ENCODE data around the gene BRSK1.

The BRSK1 gene

GRCh38 chr19:55265723-55266386 is 17.9 kb upstream of the BRSK1 start:
- ChIA-PET CTCF (no interaction called here), POLR2A (no interaction called here)
- TF ChIP-seq L3MBTL2 (conservative IDR thresholded peaks at IDR 0.05) (no peak), HDGF (IDR thresholded peaks at IDR 0.05; ENCODE audit: borderline replicate concordance) (no peak), PKNOX1 (IDR thresholded peaks at IDR 0.05) (no peak), FOXK2 (IDR thresholded peaks at IDR 0.05) (no peak), NFRKB (IDR thresholded peaks at IDR 0.05) (no peak)
- no peak for DNase-seq (ENCODE audit: extremely low spot score)

- TF ChIP-seq FOXA1 (IDR thresholded peaks at IDR 0.05) (no peak), BHLHE40 (IDR thresholded peaks at IDR 0.05; ENCODE audit: borderline replicate concordance) (no peak), LEF1 (IDR thresholded peaks at IDR 0.05; ENCODE audit: borderline replicate concordance) (no peak)
- CTCF ChIA-PET, result no interaction called here
- POLR2A ChIA-PET, result no interaction called here
- no peak for DNase-seq (ENCODE audit: extremely low spot score)
Observed at GRCh38 chr19:55266404-55266803, 17.4 kb upstream of the BRSK1 start.

DNA sequence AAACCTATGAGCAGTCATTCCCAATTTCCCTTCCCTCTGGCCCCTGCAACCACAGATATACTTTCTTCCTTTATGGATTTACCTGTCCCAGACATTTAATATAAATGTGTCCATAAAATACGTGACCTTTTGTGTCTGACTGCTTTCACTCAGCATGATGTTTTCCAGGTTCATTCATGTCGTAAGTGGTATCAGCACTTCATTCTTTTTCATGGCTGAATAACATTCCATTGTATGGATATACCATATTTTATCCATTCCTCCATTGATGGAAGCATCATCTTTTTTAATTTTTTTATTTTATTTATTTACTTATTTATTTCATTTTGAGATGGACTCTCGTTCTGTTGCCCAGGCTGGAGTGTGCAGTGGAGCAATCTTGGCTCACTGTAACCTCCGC is 17.0 kb upstream of the BRSK1 start:
- CTCF ChIA-PET, result no interaction called here
- no peak for DNase-seq (ENCODE audit: extremely low spot score)
- TF ChIP-seq LEF1 (IDR thresholded peaks at IDR 0.05; ENCODE audit: borderline replicate concordance) (no peak), L3MBTL2 (conservative IDR thresholded peaks at IDR 0.05) (no peak), BHLHE40 (IDR thresholded peaks at IDR 0.05; ENCODE audit: borderline replicate concordance) (no peak), CTBP1 (IDR thresholded peaks at IDR 0.05; ENCODE audit: borderline replicate concordance) (no peak), ZNF384 (IDR thresholded peaks at IDR 0.05) (no peak), HDGF (IDR thresholded peaks at IDR 0.05; ENCODE audit: borderline replicate concordance) (no peak), PKNOX1 (IDR thresholded peaks at IDR 0.05) (no peak), ARNT (IDR thresholded peaks at IDR 0.05) (no peak), FOXM1 (IDR thresholded peaks at IDR 0.05; ENCODE audit: borderline replicate concordance) (no peak), ELF4 (IDR thresholded peaks at IDR 0.05) (no peak), NFRKB (IDR thresholded peaks at IDR 0.05) (no peak), SUZ12 (IDR thresholded peaks at IDR 0.05) (no peak), TARDBP (IDR thresholded peaks at IDR 0.05) (no peak), FOXA1 (IDR thresholded peaks at IDR 0.05) (no peak), SP1 (IDR thresholded peaks at IDR 0.05) (no peak), FOXK2 (IDR thresholded peaks at IDR 0.05) (no peak)
- POLR2A ChIA-PET, result no interaction called here

DNA sequence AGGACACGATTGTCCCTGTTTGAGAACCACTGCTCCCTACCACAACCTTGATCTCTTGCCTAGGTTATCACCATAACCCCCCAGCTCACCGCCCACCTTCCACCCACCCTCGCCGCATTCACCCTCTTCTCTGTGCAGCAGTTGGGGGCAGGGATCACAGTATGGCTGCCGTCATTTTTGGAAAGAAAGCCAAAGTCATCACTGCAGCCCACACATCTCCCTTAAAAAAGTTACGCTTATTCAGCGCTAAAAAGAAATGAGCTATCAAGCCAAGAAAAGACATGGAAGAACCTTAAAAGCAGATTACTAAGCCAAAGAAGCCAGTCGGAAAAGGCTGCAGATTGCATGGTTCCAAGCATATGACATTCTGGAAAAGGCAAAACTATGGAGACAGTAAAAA is 14.5 kb upstream of the BRSK1 start:
- TF ChIP-seq TARDBP (IDR thresholded peaks at IDR 0.05) (no peak), FOXA1 (IDR thresholded peaks at IDR 0.05) (no peak), BHLHE40 (IDR thresholded peaks at IDR 0.05; ENCODE audit: borderline replicate concordance) (no peak), FOXM1 (IDR thresholded peaks at IDR 0.05; ENCODE audit: borderline replicate concordance) (no peak), ELF4 (IDR thresholded peaks at IDR 0.05) (no peak), L3MBTL2 (conservative IDR thresholded peaks at IDR 0.05) (no peak), ARNT (IDR thresholded peaks at IDR 0.05) (no peak), SP1 (IDR thresholded peaks at IDR 0.05) (no peak), NFRKB (IDR thresholded peaks at IDR 0.05) (no peak), ZNF384 (IDR thresholded peaks at IDR 0.05) (no peak), CTBP1 (IDR thresholded peaks at IDR 0.05; ENCODE audit: borderline replicate concordance) (no peak), HDGF (IDR thresholded peaks at IDR 0.05; ENCODE audit: borderline replicate concordance) (no peak)
- no peak for DNase-seq (ENCODE audit: extremely low spot score)
- POLR2A ChIA-PET, result interaction anchor here (1.5 kb wide), 1 partner anchor 10 kb away, joined by 7 read pairs; the partner anchor contains the start of gene PPP6R1
- CTCF ChIA-PET, result interaction anchor here (0.6 kb wide), 1 partner anchor 1040 kb away, joined by 3 read pairs; no protein-coding TSS in a partner anchor

- TF ChIP-seq FOXA1 (IDR thresholded peaks at IDR 0.05) (no peak), TARDBP (IDR thresholded peaks at IDR 0.05) (peak; percentile 81)
Observed at GRCh38 chr19:55270172-55270942, 13.4 kb upstream of the BRSK1 start.

GRCh38 chr19:55272142-55272541 is 11.7 kb upstream of the BRSK1 start:
- CTCF ChIA-PET, result no interaction called here
- POLR2A ChIA-PET, result no interaction called here

More at GRCh38 chr19:55270172-55270942, 13.4 kb upstream of the BRSK1 start:
- DNase-seq (ENCODE audit: extremely low spot score), result no peak
- ChIA-PET POLR2A (interaction anchor here (1.5 to 2.1 kb wide), 2 partner anchors 9 to 11 kb away, joined by 5 to 7 read pairs; partner anchors contain the start of gene PPP6R1), CTCF (no interaction called here)

More at GRCh38 chr19:55272142-55272541, 11.7 kb upstream of the BRSK1 start:
- DNase-seq (ENCODE audit: extremely low spot score), result no peak
- no peak for TF ChIP-seq CTBP1 (IDR thresholded peaks at IDR 0.05; ENCODE audit: borderline replicate concordance)
- TF ChIP-seq TARDBP (IDR thresholded peaks at IDR 0.05), result no peak
- no peak for TF ChIP-seq NFRKB (IDR thresholded peaks at IDR 0.05)
- no peak for TF ChIP-seq FOXA1 (IDR thresholded peaks at IDR 0.05)
- TF ChIP-seq ELF4 (IDR thresholded peaks at IDR 0.05), result no peak
- TF ChIP-seq FOXM1 (IDR thresholded peaks at IDR 0.05; ENCODE audit: borderline replicate concordance), result no peak
- no peak for TF ChIP-seq BHLHE40 (IDR thresholded peaks at IDR 0.05; ENCODE audit: borderline replicate concordance)
- TF ChIP-seq L3MBTL2 (conservative IDR thresholded peaks at IDR 0.05), result no peak
- TF ChIP-seq HDGF (IDR thresholded peaks at IDR 0.05; ENCODE audit: borderline replicate concordance), result no peak
- no peak for TF ChIP-seq FOXK2 (IDR thresholded peaks at IDR 0.05)
- TF ChIP-seq SP1 (IDR thresholded peaks at IDR 0.05), result no peak
- TF ChIP-seq PKNOX1 (IDR thresholded peaks at IDR 0.05), result no peak
- no peak for TF ChIP-seq SUZ12 (IDR thresholded peaks at IDR 0.05)
- TF ChIP-seq LEF1 (IDR thresholded peaks at IDR 0.05; ENCODE audit: borderline replicate concordance), result no peak
- no peak for TF ChIP-seq ARNT (IDR thresholded peaks at IDR 0.05)
- no peak for TF ChIP-seq ZNF384 (IDR thresholded peaks at IDR 0.05)
